ENCODE results near the gene CDH4.

The CDH4 gene

DNA sequence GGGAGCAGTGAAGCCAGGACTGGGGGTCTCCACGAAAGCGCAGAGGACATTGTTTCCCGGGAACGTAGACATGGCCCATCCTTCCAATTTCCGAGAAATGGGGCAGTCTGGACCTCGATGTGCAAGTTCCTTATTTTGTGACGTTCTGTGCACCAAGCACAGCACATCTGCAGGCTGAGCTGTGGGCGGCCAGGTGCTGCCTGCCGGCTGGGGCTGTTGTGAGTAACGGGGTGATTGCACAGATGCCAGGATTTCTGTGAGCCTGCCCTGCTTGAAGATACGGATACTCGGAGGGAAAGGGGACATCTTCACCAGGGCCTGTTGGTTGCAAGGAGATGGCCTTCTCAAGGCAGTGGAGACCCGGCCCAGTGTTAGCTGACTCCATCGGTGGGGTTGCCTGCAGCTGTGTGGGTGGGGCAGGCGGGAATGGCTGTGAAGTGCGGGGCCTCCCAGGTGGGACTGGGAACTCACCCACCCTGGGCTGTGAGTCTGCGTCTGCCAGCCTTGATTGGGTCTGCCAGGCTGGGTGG, 27.6 kb downstream of the CDH4 start:
- no peak for DNase-seq (ENCODE audit: low read depth, low spot score)
- no peak overlapping the region for H3K27ac ChIP-seq

GRCh38 chr20:61280217-61280980, 28.3 kb downstream of the CDH4 start:
- H3K27ac ChIP-seq, result no peak overlapping the region
- DNase-seq (ENCODE audit: low read depth, low spot score), result no peak

- no peak for DNase-seq (ENCODE audit: low read depth, low spot score)
- H3K27ac ChIP-seq, result no peak overlapping the region
These were observed 29.3 kb downstream of the CDH4 start for GRCh38 chr20:61281286-61281795.

- H3K27ac ChIP-seq, result no peak overlapping the region
- DNase-seq (ENCODE audit: low read depth, low spot score), result no peak
These were observed 32.7 kb downstream of the CDH4 start for GRCh38 chr20:61284752-61285151.

DNA sequence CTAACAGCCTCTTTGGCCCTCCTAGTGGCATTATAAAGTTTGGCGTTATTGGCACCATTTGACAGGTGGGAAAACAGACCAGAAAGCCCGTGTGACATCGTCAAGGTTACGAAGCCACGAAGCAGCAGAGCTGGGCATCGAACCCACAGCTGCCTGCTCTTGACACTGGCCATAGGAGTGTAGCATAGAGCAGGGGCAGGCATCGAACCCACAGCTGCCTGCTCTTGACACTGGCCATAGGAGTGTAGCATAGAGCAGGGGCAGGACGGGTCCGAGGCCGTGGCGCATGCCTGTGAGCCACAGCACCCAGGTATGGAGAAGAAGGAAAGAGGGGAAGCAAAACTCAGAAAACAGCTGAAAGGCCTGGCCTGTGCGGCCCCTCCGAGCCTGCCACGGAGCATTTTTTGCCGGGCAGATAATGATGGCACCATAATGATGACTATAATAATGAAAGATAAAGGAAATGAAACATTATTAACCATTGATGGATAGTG, 33.1 kb downstream of the CDH4 start:
- no peak overlapping the region for H3K27ac ChIP-seq
- DNase-seq (ENCODE audit: low read depth, low spot score), result no peak

GRCh38 chr20:61285691-61286090, 33.6 kb downstream of the CDH4 start:
- DNase-seq (ENCODE audit: low read depth, low spot score), result no peak
- no peak overlapping the region for H3K27ac ChIP-seq

- no peak for DNase-seq (ENCODE audit: low read depth, low spot score)
- no peak overlapping the region for H3K27ac ChIP-seq
These were observed 35.7 kb downstream of the CDH4 start for GRCh38 chr20:61287583-61288275.

DNA sequence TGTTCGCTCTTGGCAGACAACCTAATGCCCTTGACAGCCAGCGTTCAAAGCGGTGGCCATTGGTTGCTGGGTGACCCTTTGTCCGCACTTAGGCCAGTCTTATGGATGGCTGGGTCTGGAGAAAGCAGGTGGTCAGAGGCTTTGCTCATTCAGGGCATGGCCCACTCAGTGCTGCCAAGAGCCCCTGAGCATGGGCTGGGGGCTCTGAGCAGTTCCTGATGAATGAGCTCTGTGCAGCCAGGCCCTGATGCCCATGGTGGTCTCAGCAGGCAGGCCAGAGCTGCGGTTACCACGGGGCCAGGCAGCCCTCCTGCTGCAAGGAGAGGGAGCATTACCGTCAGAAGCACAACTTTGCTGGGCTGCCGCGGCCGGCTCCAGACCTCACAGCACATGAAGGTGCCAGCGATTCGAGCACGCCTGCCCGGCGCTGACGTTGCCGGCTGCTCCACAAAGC, 36.3 kb downstream of the CDH4 start:
- no peak for DNase-seq (ENCODE audit: low read depth, low spot score)
- no peak overlapping the region for H3K27ac ChIP-seq

DNA sequence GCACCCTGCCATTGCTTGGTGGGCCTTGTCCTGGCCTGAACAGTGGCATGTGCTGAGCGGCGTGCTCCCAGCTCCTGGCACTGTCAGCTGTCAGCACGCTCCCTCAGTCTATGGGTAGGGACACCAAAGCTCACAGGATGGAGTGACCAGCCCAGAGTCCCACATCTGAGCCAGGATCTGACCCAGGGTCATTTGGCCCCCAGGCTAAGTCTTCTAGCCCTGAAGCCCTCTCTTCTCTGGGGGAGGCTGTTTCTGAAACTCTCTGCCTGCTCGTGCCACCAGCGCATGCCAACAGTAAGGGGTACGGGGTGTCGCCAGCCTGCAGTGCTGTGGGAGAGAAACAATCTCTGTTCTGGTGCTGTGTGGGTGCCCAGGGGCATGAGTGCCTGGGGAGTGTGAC, 37.1 kb downstream of the CDH4 start:
- DNase-seq (ENCODE audit: low read depth, low spot score), result no peak
- no peak overlapping the region for H3K27ac ChIP-seq

DNA sequence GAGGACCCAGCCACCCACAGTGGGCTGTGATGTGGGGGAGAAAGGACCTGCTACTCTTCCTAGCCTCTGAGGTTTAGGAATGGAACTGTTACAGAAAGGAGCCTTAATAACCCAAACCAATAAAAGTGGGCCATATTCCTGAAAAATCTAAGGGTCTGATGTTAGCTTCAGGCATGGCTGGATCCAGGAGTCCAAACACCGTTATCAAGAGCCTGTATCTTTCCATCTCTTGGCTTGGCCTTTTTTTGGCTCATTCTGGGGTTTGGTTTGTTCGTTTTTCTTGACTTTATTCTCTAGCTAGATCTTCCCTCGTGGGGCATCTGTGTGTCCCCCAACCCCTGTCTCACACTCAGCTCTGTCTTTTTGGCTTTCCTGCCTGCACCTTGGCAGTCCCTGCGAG, 38.7 kb downstream of the CDH4 start:
- no peak for DNase-seq (ENCODE audit: low read depth, low spot score)
- H3K27ac ChIP-seq, result no peak overlapping the region

GRCh38 chr20:61291166-61291829, 39.2 kb downstream of the CDH4 start:
- DNase-seq (ENCODE audit: low read depth, low spot score), result no peak
- no peak overlapping the region for H3K27ac ChIP-seq

- H3K27ac ChIP-seq, result no peak overlapping the region
- DNase-seq (ENCODE audit: low read depth, low spot score), result no peak
These were observed 40.3 kb downstream of the CDH4 start for GRCh38 chr20:61292391-61292790.

GRCh38 chr20:61292821-61293612, 41.0 kb downstream of the CDH4 start:
- no peak overlapping the region for H3K27ac ChIP-seq
- DNase-seq (ENCODE audit: low read depth, low spot score), result no peak

GRCh38 chr20:61293951-61294350, 41.9 kb downstream of the CDH4 start:
- H3K27ac ChIP-seq, result no peak overlapping the region

GRCh38 chr20:61295249-61295648, 43.2 kb downstream of the CDH4 start:
- DNase-seq (ENCODE audit: low read depth, low spot score), result no peak
- H3K27ac ChIP-seq, result no peak overlapping the region

More at GRCh38 chr20:61293951-61294350, 41.9 kb downstream of the CDH4 start:
- no peak for DNase-seq (ENCODE audit: low read depth, low spot score)

- no peak overlapping the region for H3K27ac ChIP-seq
- no peak for DNase-seq (ENCODE audit: low read depth, low spot score)
These were observed 43.9 kb downstream of the CDH4 start for GRCh38 chr20:61295682-61296628.

DNA sequence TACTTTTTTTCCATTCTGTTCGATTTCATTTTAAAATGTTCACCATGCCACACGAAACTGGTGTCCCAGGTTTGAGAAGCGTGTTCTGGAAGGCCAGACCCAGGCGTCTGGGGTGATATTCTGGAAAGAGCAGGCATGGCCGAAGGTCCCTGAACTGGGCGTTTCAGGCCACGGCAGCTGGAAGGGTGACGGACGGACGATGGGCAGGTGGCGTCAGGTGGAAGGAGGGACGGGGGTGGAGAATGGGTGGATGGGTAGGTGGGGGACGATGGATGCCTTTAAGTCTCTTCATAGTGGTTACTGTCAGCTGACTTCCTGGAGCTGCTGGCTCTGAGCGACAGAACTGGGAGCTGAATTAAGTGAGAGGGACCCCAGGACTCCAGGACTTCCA, 44.6 kb downstream of the CDH4 start:
- H3K27ac ChIP-seq, result no peak overlapping the region
- no peak for DNase-seq (ENCODE audit: low read depth, low spot score)

DNA sequence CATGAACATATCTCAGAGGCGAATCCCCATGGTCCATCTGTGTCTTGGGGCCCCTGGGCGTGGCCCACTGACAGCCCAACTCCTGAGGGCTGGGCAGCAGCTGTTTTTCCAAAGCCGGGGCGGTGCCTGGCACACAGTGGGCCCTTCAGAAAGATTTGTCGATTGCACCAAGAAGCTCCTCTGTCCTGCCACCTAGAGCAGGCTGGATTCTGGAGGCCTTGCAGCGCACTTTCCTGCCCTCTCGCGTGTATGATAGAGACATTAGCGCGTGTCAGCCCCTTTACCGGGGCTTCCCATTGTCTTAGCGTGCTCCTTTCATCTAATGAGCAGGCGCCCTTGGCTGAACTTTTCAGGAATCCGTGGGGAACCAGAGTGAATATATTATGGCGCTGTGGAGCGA, 45.4 kb downstream of the CDH4 start:
- no peak for DNase-seq (ENCODE audit: low read depth, low spot score)
- H3K27ac ChIP-seq, result no peak overlapping the region

GRCh38 chr20:61297986-61298385, 45.9 kb downstream of the CDH4 start:
- no peak for DNase-seq (ENCODE audit: low read depth, low spot score)
- H3K27ac ChIP-seq, result no peak overlapping the region
